ENCODE measurements around the gene RNF152. TPM values are rescaled to one million over a fixed set of nuclear protein-coding genes. Genes with fewer than 3 reads are reported as not detected.

The RNF152 gene
- total RNA-seq, result 82.9 TPM

GRCh38 chr18:61892683-61893308 lies at the start of gene RNF152:
Gene RNF152 (minus strand): TSS chr18:61893007. CDS start chr18:61816463, 76,544 bp downstream.

